Fibroblast of villous mesenchyme (primary cell): ENCODE data around the gene METAP2. TPM values are rescaled to one million over a fixed set of nuclear protein-coding genes. Genes with fewer than 3 reads are reported as not detected.
A peak's percentile ranks its signal among the peaks of the same experiment; 100 is the strongest.

Source experiments
- DNase-seq: peaks from one replicate; pipeline ENCODE4 v3.0.0-alpha.2; 2010; ENCODE audit warnings: low read depth
- H3K4me3 ChIP-seq: 2 replicates; pipeline ENCODE4 v1.5.1; 2011; ENCODE audit warnings: low read depth, mild to moderate bottlenecking, low read length
- total RNA-seq: library from RNA; depleted of rRNA; stranded (reverse); fragments of >200 nt; gene quantifications from 2 replicates; pipeline ENCODE4 v1.2.3, GENCODE V29; 2012
- TF ChIP-seq, protein P1 (sequence below): IDR thresholded peaks from 2 replicates; pipeline ENCODE4 v1.5.1; 2012; ENCODE audit warnings: low read depth, mild to moderate bottlenecking, low read length; ENCODE audit not compliant: insufficient read depth

The METAP2 gene
- total RNA-seq, 1 donor, result 66.5 TPM

- TF ChIP-seq, protein P1, sequence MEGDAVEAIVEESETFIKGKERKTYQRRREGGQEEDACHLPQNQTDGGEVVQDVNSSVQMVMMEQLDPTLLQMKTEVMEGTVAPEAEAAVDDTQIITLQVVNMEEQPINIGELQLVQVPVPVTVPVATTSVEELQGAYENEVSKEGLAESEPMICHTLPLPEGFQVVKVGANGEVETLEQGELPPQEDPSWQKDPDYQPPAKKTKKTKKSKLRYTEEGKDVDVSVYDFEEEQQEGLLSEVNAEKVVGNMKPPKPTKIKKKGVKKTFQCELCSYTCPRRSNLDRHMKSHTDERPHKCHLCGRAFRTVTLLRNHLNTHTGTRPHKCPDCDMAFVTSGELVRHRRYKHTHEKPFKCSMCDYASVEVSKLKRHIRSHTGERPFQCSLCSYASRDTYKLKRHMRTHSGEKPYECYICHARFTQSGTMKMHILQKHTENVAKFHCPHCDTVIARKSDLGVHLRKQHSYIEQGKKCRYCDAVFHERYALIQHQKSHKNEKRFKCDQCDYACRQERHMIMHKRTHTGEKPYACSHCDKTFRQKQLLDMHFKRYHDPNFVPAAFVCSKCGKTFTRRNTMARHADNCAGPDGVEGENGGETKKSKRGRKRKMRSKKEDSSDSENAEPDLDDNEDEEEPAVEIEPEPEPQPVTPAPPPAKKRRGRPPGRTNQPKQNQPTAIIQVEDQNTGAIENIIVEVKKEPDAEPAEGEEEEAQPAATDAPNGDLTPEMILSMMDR, result no peak
- DNase-seq, result peak; percentile 72
- no peak overlapping the region for H3K4me3 ChIP-seq
Observed at GRCh38 chr12:95484524-95484923, 10.6 kb downstream of the METAP2 start.

GRCh38 chr12:95487024-95487423 lies 13.1 kb downstream of the METAP2 start:
- DNase-seq, result no peak
- TF ChIP-seq, protein P1, result no peak
- no peak overlapping the region for H3K4me3 ChIP-seq

- no peak for DNase-seq
- TF ChIP-seq, protein P1, result no peak
- H3K4me3 ChIP-seq, result no peak overlapping the region
Observed at GRCh38 chr12:95492462-95492861, 18.5 kb downstream of the METAP2 start.

DNA sequence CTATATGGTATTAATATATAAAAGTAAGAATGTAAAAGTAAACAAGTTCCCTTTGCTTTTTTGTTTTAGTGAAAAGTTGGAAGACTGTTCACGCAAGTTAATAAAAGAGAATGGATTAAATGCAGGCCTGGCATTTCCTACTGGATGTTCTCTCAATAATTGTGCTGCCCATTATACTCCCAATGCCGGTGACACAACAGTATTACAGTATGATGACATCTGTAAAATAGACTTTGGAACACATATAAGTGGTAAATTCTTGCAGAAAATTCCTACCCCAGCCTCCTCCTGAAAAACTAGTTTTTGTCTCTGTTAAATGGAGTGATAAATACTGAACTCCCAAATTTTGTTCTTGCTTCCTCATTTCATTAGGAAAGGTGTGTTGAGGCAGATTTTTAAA lies 20.9 kb downstream of the METAP2 start:
- no peak overlapping the region for H3K4me3 ChIP-seq
- no peak for DNase-seq
- TF ChIP-seq, protein P1, result no peak

DNA sequence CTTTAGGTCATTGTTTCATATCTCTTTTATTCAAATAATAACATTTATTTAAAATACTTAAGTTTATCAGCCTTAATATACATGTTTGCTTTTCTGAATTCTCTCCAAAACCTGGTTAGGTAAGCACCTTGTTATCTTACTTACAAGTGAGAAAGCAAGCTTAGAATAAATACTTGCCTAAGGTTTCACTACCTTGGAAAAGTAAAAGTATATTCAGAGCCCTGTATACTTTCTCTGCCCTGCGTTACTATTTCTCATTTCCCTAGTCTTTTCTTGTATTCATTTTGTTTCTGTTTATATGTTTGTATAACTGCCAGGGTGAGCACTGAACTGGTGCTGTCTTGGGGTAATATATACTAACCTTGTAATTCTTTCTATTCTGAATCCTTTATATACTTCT lies 21.5 kb downstream of the METAP2 start:
- TF ChIP-seq, protein P1, result no peak
- no peak overlapping the region for H3K4me3 ChIP-seq
- DNase-seq, result no peak

- no peak overlapping the region for H3K4me3 ChIP-seq
- TF ChIP-seq, protein P1, result no peak
- no peak for DNase-seq
Observed at GRCh38 chr12:95497031-95497430, 23.1 kb downstream of the METAP2 start.

DNA sequence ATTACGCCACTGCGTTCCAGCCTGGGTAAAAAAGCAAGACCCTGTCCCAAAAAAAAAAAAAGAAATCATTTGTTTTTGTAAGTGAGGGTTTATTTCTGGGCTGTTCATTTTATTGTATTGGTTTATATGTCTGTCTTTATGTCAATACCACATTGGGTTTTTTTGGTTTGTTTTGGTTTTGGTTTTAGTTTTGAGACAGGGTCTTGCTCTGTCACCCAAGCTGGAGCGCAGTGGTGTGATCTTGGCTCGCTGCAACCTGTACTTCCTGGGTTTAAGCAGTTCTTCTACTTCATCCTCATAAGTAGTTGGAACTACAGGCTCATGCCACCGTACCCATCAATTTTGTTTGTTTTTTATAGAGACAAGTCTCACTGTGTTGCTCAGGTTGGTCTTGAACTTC lies 25.0 kb downstream of the METAP2 start:
- TF ChIP-seq, protein P1, result no peak
- H3K4me3 ChIP-seq, result no peak overlapping the region
- no peak for DNase-seq
